Raji (cell line): ENCODE data around the gene RBPJL.

Experiments used
- POLR2A ChIP-seq: IDR thresholded peaks from 2 replicates; pipeline ENCODE4 v1.6.1; 2011; ENCODE audit warnings: low read depth, low read length, control low read depth; ENCODE audit not compliant: insufficient read depth

The RBPJL gene

DNA sequence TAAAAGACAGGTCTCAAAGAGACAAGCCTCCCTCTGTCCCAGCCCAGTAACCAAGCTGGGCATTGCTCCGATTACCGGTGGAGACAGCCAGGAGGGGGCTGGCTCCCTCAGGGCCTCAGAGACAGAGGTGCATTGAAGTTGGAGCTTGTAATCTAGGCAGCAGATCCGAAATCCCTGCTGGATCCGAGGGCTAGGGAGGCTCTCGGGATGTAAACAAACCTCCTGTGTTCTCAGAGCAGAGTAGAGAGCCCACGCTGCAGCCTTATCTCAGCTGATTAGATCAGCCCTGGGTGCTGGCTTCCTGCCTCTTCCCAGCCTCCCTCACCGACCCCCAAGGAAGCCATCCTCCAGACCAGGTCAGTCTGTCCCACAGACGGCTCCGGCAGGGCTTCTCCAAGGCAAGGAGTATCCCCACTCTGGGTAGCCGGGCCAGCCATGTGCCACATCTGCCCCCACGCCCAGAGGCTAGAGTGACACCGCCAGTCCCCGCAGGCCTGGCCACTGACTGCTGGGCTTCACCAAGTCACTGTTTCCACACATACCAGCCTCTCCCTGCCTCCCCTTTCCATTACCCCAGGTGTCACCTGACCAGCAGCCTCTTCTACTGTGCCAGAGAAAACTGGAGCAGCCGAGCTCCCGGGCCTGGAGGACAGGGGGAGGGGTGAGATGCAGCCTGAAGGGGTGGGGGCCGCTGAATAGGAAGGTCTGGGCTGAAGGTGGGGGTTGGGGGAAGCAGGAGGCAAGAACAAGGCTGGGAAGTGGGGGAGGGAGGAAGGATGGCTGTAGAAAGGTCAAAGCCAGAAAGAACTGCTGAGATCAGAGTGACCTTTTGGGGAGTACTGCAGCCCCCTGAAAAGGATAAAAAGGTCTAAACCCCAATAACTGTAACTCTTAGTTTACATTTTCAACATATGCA lies 35.6 kb downstream of the RBPJL start:
- no peak for TF ChIP-seq POLR2A

DNA sequence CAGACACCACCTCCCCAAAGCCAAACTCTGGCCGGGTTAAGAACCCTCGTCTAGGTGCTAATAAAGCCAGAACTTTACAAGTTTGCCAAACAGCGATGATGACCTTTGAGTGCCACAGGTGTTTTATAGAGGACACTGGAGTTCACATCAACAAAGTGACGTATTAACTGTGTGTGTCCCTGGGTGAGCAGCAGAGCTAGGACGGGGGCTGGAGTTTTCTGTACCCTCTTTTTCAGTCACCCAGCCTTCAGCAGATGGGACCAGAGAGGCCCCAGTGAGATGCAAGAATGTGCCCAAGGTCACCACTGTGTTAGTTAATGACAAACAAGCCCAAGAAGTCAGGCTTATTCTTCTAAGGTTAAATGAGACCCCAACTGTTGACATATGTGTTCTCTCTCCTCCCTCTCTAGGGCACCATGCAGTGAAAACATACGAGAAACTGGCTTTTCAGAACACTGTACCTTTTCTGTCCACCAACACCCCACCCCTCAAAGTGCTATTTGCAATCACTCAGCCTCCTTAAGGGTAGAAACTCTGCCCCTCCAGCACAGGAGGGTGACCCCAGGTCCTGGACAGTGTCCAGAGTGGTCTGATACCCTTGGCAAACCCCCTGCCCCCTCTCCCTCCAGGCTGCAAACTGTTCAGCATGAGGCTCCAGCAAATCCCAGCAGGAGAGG lies 36.4 kb downstream of the RBPJL start:
- no peak for TF ChIP-seq POLR2A

DNA sequence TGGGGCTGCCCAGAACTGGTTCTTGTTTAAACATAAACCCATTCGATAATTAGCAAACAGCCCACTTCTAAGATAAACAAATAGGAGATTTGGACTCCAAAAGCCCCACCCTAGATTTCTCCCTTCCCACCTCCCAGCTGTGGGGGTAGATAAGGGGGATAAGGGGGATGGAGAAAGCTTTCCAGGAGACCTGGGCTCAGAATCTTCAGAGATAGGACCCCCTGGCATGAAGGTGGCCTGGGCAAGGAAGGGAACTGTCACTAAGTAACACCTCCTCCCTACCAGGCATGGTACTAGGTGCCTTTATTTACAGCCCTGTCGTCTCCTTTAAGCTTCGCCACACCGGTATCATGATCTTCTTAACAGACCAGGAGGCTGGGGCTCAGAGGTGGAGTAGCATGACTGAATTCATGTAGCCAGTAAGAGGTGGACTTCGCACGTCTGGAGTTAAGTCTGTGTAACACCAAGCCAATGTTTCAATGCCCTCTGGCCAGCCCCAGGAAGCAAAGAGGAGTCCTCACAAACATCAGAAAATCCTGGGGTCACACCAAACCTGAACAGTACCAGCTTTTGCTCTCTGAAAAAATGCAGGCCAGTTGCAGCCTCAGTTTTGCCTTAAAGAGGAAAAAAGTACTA lies 37.0 kb downstream of the RBPJL start:
- no peak for TF ChIP-seq POLR2A

DNA sequence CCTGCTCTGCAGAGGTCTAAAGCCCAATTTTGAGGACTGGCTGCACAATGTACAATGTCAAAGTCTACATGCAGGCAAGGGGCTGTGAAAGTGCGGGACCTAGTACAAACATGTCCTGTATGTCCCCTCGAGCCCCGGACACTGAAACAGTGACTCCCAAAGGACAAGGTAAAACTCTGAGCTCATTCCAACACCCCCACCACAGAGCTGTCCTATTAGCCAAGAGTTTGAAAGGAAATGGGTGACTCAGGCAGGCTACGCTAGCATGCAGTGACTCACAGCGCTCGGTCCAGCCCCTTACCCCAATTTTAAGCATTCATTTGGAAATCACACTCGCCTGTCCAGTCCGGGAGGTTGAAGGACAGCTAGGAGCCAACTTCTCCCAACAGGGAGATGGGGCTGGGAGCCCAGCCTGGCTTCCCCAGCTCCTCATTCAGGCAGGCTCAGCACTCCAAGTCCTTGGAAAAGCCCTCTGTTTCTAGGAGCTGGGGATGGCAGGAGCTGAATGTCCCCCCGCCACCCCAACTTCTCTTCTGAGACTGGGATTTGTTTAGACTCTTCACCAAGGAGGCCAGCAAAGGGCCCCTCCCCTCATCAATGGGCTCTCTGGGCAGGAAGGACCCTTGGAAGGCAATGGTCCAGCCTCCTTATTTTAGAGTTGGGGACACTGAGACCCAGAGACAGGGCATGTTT lies 37.7 kb downstream of the RBPJL start:
- TF ChIP-seq POLR2A = no peak

DNA sequence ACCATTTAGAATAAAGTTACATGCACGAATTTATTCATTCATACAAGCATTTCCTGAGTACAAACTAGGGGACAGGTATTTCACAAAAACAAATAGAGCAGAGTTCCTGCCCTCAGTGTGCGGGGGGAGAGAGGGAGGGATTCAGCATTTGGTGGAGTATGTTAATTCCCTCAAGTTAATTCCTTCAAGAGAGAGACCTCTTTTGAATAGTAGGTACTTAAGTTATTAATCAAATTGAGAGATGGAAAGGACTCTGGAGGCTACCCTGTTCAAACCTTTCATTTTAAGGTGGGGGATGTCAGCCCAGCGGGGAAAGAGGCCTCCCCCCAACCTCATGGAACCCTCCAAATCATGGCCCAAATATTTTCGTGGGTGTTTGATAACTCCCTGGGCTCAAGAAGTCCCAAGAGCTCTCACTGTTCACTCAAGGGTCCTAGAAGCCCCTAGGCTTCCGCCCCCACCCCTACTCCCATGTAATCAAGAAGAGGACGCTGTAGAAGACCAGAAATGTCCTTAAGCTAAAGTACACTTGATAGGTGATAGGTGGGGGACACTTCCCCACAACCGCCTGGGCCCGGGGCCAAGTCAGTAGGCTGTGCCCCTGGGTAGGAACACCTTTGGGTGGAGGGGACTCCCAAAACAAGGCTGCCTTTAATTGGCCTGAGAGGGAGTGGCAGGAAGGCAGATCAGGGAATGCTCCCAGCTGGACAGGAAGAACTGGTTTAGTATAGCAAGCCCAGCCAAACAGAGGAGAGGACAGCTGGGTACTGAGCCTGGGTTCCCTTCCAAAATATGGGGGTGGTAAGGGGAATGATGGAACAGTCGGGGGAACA lies 38.7 kb downstream of the RBPJL start:
- no peak for TF ChIP-seq POLR2A

DNA sequence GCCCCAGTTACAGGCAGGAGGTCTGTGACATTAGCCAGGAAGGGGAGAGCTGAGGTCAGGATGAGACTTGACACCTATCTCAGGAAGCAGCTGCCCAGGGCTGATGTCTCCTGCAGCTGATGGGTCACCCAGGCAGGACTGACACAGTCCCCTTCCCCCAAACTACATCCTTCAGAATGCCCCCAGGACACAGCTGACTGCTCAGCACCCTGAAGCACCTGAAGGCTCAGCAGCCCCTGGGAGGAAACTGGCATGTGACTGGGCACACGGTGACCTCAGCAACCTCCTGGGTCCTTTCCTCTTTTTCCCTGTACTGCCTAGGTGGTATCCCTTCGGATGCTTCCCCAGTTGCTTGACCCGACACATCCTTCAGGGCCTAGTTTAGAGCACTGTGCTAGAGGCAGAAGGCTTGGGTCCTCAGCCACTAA lies 39.7 kb downstream of the RBPJL start:
- TF ChIP-seq POLR2A = no peak

DNA sequence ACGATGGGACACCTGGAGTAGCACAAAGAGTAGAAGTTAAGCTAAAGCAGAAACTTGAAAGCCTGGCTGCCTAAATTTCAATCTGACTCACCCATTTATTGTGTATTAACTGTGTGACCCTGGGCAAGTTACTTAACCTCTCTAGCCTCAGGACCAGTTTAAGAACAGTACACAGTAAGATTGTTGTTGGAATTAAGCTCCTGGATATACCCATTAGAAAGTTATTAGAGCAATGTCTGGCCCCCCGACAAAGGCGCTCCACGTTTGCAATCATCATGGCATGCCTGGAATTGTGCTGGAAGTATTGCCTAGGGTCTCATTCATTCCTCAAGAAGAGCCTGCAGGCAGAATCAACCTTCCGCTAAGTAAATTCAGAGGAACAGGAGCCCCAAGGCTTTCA lies 40.2 kb downstream of the RBPJL start:
- TF ChIP-seq POLR2A = no peak

DNA sequence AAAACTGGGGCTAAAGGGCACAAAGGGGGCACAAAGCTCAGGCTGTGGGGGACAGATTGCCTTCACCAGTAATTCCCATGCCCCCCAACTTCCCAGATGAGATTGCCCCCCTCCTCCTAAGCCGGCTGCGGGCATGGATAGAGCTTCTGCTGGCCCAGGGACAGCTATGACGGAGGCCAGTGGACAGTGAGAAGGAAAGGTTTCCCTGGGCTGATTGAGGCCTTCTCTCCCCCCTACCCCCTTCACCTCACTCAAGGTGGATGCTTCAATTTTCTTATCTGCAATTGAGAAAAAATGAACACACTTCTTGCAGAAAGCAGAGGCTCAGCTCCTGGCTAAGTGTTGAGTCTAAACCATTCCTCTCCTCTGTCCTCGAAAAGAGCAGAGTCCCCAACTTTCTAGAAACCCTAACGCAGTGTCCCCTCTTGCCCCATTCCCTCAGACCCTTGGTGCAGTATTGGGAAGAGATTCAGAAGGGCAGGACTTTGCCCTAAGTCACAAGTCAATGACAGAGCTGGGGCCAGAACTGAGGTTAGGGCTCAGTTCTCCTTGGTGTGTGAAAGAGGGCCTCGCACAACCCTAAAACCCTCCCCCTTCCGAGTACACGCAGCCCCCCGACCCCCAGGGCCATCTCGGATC lies 40.8 kb downstream of the RBPJL start:
- no peak for TF ChIP-seq POLR2A

DNA sequence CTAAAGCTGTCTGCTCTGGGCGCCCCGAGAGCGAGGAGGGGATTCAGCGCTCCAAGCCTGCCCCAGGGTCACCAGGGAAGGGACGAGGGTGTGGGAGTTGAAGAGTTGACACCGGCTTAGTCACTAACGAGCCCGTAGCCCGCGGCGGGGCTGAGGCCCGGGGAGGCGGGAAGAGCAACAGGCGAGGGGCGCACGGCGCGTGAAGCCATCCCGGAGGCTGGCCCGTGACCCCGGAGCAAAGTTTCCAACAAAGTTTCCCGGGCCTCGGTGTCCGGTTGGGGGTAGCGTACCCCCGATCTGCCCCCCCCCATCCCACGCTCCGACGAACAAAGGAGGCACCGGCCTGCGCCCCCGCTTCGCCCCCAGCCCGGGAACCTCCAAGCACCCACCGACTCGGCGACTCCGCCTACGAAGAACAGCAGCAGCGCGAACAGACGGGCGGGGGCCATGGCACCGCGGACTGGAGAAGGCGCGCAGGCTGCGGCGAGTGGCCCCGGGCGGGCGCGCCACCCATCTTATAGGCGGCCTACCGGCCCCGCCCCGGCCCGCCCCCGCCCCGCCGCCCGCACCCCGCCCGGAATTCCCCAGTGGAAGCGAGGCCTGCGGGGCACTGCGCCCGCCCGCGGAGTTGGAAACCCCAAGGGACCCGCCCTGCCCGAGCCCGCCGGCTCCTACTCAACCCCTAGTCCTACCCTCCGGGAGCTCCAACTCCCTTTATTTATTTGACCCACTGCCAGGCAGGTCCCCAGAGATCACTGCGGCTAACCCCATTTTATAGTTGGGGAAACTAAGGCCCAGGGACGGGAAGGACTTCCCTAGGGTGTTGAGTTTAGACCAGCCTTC lies 41.5 kb downstream of the RBPJL start, which contains the start of gene SDC4:
TSS of gene SDC4 (minus strand) at position 489 of the 843 bp plus-strand sequence. CDS start at position 449, 40 bp downstream.
- TF ChIP-seq POLR2A = no peak

DNA sequence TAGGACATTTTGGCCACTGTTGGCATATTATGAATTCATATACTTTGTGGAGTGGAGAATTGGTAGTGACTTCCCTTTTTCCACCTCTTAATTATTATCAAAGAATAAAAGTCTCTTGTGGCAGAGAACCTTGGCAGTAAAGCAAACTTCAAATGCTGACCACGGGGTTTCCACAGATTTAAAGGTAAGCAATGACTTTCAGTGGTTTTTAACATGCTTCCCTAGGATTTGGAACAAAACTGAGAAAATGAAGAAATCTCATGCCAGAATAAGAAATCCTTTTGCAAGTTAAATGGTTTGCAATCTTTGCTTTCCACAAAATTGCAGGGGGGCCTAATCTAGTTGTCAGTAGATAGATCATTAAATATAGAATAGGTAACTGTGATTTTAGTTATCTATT lies 43.6 kb downstream of the RBPJL start:
- TF ChIP-seq POLR2A = no peak

DNA sequence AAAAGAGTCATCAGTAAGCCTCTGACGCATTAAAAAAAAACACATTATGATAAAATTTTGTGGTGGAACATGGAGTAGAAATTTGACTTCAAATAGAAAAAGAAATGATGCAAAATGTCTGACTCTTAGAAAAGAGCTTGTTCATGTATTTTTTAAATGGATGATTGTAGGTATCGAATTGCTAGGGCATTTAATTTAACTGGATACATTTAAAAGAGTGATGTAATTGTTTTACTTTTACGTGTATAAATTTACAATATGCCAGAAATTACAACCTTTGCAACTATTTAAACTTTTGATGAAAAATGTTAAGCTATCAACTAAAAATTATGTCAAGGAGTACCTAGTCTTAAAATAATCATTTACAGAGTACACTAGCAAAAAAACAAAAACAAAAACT lies 46.1 kb downstream of the RBPJL start:
- no peak for TF ChIP-seq POLR2A

DNA sequence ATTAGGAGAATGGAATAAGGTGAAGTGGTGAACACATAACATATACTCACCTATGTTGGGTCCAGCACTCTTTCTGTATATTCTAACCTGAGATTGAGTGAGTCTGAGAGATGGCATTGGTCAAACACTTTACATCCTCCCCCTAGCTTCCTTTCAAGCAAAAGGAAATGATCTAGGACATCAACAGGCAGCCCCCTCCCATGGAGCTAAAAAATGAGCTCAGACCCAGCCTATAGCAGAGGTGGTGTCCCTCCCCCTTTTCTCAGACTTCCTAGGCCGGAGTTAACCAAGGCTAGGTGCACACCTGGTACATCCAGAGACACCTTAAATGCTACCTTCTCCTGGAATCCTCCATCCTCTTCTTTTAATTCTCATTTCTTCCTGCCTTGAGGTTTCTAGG lies 47.1 kb downstream of the RBPJL start:
- no peak for TF ChIP-seq POLR2A
